ENCODE data around the gene LARP4B. TPM values are rescaled to one million over a fixed set of nuclear protein-coding genes. Genes with fewer than 3 reads are reported as not detected.
A peak's percentile ranks its signal among the peaks of the same experiment; 100 is the strongest.

LARP4B gene
- total and polyA plus RNA-seq, 4 donors, result 5.5 to 20.4 (median 12.1) TPM

DNA sequence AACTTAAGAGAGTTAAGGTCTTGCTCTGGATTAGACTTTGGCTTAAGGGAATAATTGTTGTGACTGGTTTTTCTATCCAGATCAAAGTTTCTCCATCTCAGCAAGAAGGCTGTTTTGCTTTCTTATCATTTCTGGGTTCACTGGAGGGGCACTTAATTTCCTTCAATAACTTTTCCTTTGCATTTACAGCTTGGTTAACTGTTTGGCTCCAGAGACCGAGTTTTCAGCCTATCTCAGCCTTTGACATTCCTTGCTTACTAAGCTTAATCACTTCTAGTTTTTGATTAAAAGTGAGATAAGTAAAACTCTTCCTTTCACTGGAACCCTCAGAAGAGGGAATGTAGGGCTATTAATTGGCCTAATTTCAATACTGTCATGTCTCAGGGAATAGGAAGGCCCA lies 76.4 kb downstream of the LARP4B start:
- no peak for TF ChIP-seq GABPA (IDR thresholded peaks at IDR 0.05 in 1 of 2, conservative IDR thresholded peaks at IDR 0.05 in 1 of 2)
- no peak for TF ChIP-seq SP1 (IDR thresholded peaks at IDR 0.05)
- no peak for TF ChIP-seq RXRA (IDR thresholded peaks at IDR 0.05)
- TF ChIP-seq, protein P1, sequence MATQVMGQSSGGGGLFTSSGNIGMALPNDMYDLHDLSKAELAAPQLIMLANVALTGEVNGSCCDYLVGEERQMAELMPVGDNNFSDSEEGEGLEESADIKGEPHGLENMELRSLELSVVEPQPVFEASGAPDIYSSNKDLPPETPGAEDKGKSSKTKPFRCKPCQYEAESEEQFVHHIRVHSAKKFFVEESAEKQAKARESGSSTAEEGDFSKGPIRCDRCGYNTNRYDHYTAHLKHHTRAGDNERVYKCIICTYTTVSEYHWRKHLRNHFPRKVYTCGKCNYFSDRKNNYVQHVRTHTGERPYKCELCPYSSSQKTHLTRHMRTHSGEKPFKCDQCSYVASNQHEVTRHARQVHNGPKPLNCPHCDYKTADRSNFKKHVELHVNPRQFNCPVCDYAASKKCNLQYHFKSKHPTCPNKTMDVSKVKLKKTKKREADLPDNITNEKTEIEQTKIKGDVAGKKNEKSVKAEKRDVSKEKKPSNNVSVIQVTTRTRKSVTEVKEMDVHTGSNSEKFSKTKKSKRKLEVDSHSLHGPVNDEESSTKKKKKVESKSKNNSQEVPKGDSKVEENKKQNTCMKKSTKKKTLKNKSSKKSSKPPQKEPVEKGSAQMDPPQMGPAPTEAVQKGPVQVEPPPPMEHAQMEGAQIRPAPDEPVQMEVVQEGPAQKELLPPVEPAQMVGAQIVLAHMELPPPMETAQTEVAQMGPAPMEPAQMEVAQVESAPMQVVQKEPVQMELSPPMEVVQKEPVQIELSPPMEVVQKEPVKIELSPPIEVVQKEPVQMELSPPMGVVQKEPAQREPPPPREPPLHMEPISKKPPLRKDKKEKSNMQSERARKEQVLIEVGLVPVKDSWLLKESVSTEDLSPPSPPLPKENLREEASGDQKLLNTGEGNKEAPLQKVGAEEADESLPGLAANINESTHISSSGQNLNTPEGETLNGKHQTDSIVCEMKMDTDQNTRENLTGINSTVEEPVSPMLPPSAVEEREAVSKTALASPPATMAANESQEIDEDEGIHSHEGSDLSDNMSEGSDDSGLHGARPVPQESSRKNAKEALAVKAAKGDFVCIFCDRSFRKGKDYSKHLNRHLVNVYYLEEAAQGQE (IDR thresholded peaks at IDR 0.05), result no peak
- TF ChIP-seq, protein P2, sequence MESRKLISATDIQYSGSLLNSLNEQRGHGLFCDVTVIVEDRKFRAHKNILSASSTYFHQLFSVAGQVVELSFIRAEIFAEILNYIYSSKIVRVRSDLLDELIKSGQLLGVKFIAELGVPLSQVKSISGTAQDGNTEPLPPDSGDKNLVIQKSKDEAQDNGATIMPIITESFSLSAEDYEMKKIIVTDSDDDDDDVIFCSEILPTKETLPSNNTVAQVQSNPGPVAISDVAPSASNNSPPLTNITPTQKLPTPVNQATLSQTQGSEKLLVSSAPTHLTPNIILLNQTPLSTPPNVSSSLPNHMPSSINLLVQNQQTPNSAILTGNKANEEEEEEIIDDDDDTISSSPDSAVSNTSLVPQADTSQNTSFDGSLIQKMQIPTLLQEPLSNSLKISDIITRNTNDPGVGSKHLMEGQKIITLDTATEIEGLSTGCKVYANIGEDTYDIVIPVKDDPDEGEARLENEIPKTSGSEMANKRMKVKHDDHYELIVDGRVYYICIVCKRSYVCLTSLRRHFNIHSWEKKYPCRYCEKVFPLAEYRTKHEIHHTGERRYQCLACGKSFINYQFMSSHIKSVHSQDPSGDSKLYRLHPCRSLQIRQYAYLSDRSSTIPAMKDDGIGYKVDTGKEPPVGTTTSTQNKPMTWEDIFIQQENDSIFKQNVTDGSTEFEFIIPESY (IDR thresholded peaks at IDR 0.05), result no peak
- TF ChIP-seq, protein P3, sequence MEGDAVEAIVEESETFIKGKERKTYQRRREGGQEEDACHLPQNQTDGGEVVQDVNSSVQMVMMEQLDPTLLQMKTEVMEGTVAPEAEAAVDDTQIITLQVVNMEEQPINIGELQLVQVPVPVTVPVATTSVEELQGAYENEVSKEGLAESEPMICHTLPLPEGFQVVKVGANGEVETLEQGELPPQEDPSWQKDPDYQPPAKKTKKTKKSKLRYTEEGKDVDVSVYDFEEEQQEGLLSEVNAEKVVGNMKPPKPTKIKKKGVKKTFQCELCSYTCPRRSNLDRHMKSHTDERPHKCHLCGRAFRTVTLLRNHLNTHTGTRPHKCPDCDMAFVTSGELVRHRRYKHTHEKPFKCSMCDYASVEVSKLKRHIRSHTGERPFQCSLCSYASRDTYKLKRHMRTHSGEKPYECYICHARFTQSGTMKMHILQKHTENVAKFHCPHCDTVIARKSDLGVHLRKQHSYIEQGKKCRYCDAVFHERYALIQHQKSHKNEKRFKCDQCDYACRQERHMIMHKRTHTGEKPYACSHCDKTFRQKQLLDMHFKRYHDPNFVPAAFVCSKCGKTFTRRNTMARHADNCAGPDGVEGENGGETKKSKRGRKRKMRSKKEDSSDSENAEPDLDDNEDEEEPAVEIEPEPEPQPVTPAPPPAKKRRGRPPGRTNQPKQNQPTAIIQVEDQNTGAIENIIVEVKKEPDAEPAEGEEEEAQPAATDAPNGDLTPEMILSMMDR (IDR thresholded peaks at IDR 0.05; ENCODE audit: low read depth, low read length, missing input control), result no peak
- no peak for DNase-seq (ENCODE audit: low spot score)
- H3K4me1 ChIP-seq (ENCODE audit: control insufficient read depth in 4 of 4, insufficient read depth in 4 of 4, low read length in 3 of 4), result peaks cover 0 to 5% (median under 1%) of the 10 kb centered on the region in 4 donors
- peaks cover 0 to 13% (median 4%) of the 10 kb centered on the region in 4 donors for H3K36me3 ChIP-seq (ENCODE audit: control insufficient read depth in 4 of 4, insufficient read depth in 3 of 4, low read depth in 1 of 4, low read length in 3 of 4)
- H3K9me3 ChIP-seq (ENCODE audit: control insufficient read depth in 4 of 4, low read length in 3 of 4), result no peaks in the 10 kb centered on the region
- no peak overlapping the region for H3K4me3 ChIP-seq (ENCODE audit: low read depth in 1 of 3, low read length in 3 of 3)
- WGBS, result 81% methylated on average over 1 of the region's 1 CpG
- no peak overlapping the region for H3K27ac ChIP-seq (ENCODE audit: low read depth in 1 of 2, low read length in 2 of 2)
- no peak overlapping the region for H3K9ac ChIP-seq (ENCODE audit: low read depth in 1 of 2, low read length in 2 of 2)
- no peaks in the 10 kb centered on the region for H3K27me3 ChIP-seq (ENCODE audit: control insufficient read depth in 4 of 4, insufficient read depth in 4 of 4, low read length in 3 of 4)

DNA sequence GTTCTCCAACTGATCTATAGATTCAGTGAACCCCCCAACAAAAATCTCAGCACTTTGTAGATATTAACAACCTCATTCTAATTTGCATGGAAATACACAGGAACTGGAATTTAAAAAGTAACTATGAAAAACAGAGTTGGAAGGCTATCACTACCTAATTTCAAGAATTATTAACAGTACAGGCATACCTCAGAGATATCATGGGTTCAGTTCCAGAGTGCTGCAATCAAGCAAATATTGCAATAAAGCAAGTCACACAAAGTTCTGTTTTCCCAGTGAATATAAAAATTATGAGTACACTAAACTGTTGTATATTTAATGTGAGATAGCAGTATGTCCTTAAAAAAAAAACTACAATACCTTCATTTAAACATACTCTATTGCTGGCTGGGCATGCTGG lies 78.5 kb downstream of the LARP4B start:
- no peak for DNase-seq (ENCODE audit: low spot score)
- peaks cover 0 to 5% (median under 1%) of the 10 kb centered on the region in 4 donors for H3K4me1 ChIP-seq (ENCODE audit: control insufficient read depth in 4 of 4, insufficient read depth in 4 of 4, low read length in 3 of 4)
- H3K9me3 ChIP-seq (ENCODE audit: control insufficient read depth in 4 of 4, low read length in 3 of 4), result no peaks in the 10 kb centered on the region
- H3K27ac ChIP-seq (ENCODE audit: low read depth in 1 of 2, low read length in 2 of 2), result peak overlapping the region in 1 of 2 donors; percentile 13
- H3K9ac ChIP-seq (ENCODE audit: low read depth in 1 of 2, low read length in 2 of 2), result no peak overlapping the region
- H3K27me3 ChIP-seq (ENCODE audit: control insufficient read depth in 4 of 4, insufficient read depth in 4 of 4, low read length in 3 of 4), result no peaks in the 10 kb centered on the region
- H3K36me3 ChIP-seq (ENCODE audit: control insufficient read depth in 4 of 4, insufficient read depth in 3 of 4, low read depth in 1 of 4, low read length in 3 of 4), result peaks cover 0 to 11% (median 2%) of the 10 kb centered on the region in 4 donors
- H3K4me3 ChIP-seq (ENCODE audit: low read depth in 1 of 3, low read length in 3 of 3), result no peak overlapping the region
- TF ChIP-seq, protein P3 (IDR thresholded peaks at IDR 0.05; ENCODE audit: low read depth, low read length, missing input control), result no peak
- TF ChIP-seq SP1 (IDR thresholded peaks at IDR 0.05) (no peak), EGR1 (IDR thresholded peaks at IDR 0.05; ENCODE audit: low read depth in 2 of 2) (no peak), HNF4G (IDR thresholded peaks at IDR 0.05) (no peak), TAF1 (conservative IDR thresholded peaks at IDR 0.05) (no peak), GABPA (IDR thresholded peaks at IDR 0.05 in 1 of 2, conservative IDR thresholded peaks at IDR 0.05 in 1 of 2) (no peak), RXRA (IDR thresholded peaks at IDR 0.05) (no peak), JUND (IDR thresholded peaks at IDR 0.05) (no peak), FOXA1 (IDR thresholded peaks at IDR 0.05) (no peak), RAD21 (IDR thresholded peaks at IDR 0.05) (no peak), HNF4A (conservative IDR thresholded peaks at IDR 0.05) (no peak), NR2F2 (IDR thresholded peaks at IDR 0.05) (no peak)
- TF ChIP-seq, protein P2 (IDR thresholded peaks at IDR 0.05), result no peak
- TF ChIP-seq, protein P1 (IDR thresholded peaks at IDR 0.05), result no peak
- TF ChIP-seq, protein P4, sequence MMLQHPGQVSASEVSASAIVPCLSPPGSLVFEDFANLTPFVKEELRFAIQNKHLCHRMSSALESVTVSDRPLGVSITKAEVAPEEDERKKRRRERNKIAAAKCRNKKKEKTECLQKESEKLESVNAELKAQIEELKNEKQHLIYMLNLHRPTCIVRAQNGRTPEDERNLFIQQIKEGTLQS (IDR thresholded peaks at IDR 0.05), result no peak
